GM19438 (cell line): ENCODE measurements around the gene CEP44.
"Not testable (repeated sequence)": the region's sequence is repeated elsewhere in the genome, so short reads cannot be mapped to it uniquely, and the experiment has no call there.

Experiments used
- ATAC-seq: cut with Tn5 transposase; IDR thresholded peaks from one replicate; pipeline ENCODE4 v1.9.1; 2021; ENCODE audit warnings: low read depth; ENCODE audit not compliant: unreplicated experiment

CEP44 gene

DNA sequence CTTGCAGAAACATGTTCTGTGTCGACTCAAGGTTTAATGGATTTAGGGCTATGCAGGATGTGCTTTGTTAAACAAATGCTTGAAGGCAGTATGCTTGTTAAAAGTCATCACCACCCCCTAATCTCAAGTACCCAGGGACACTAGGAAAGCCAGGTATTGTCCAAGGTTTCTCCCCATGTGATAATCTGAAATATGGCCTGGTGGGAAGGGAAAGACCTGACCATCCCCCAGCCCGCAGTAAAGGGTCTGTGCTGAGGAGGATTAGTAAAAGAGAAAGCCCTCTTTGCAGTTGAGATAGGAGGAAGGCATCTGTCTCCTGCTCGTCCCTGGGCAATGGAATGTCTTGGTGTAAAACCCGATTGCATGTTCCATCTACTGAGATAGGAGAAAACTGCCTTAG, 96.5 kb downstream of the CEP44 start:
- ATAC-seq = not testable (repeated sequence)

DNA sequence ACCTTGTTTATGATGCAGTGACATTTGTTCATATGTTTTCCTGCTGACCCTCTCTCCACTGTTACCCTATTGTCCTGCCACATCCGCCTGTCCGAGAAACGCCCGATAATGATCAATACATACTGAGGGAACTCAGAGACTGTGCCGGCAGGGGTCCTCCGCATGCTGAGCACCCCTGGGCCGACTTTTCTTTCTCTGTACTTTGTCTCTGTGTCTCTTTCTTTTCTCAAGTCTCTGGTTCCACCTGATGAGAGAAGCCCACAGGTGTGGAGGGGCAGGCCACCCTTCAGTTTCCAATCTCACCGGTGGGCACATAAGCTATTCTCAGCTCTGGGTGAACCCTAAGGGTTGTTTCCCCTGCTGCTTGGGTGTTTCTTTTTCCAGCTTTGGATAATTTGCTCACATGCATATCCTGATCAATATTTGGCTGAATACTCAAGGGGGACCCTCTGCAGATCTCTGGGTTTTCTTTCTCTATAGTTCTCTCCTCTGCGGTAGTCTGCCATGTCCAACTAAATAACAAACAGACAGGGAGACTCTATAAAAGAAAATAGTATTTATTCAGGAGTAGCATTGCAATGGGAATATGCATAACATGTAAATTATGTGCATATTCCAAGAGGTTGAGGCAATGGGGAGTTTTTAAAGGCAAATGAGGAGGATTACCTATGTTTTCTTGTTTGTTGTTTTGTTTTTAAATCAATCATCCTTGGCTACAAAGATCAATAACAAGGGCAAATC, 97.2 kb downstream of the CEP44 start:
- no peak for ATAC-seq

GRCh38 chr4:174381440-174381800, 97.7 kb downstream of the CEP44 start:
- ATAC-seq = no peak
